HEK293 (cell line): ENCODE data around the gene CCT3.

Source experiments
- KLF1 ChIP-seq: fragments of 450-650 bp; formaldehyde crosslinking; IDR thresholded peaks from 2 replicates; pipeline ENCODE4 v1.5.1; 2016; ENCODE audit warnings: missing biosample characterization, missing genetic modification characterization
- ZBTB21 ChIP-seq: fragments of 450-650 bp; formaldehyde crosslinking; IDR thresholded peaks from 2 replicates; pipeline ENCODE4 v1.5.1; 2017; ENCODE audit warnings: missing biosample characterization, missing genetic modification characterization
- ZNF121 ChIP-seq: fragments of 450-650 bp; formaldehyde crosslinking; IDR thresholded peaks from 2 replicates; pipeline ENCODE4 v1.5.1; 2016; ENCODE audit warnings: missing biosample characterization, missing genetic modification characterization
- ZNF341 ChIP-seq: fragments of 450-650 bp; formaldehyde crosslinking; IDR thresholded peaks from 2 replicates; pipeline ENCODE4; 2016; ENCODE audit warnings: low read depth, missing biosample characterization, missing genetic modification characterization
- ZNF600 ChIP-seq: fragments of 450-650 bp; formaldehyde crosslinking; IDR thresholded peaks from 2 replicates; pipeline ENCODE4 v1.5.1; 2016; ENCODE audit warnings: missing biosample characterization, missing genetic modification characterization
- TF ChIP-seq, protein P1 (sequence below): fragments of 450-650 bp; formaldehyde crosslinking; IDR thresholded peaks from 2 replicates; pipeline ENCODE4 v1.5.1; 2016; ENCODE audit warnings: missing biosample characterization, missing genetic modification characterization

DNA sequence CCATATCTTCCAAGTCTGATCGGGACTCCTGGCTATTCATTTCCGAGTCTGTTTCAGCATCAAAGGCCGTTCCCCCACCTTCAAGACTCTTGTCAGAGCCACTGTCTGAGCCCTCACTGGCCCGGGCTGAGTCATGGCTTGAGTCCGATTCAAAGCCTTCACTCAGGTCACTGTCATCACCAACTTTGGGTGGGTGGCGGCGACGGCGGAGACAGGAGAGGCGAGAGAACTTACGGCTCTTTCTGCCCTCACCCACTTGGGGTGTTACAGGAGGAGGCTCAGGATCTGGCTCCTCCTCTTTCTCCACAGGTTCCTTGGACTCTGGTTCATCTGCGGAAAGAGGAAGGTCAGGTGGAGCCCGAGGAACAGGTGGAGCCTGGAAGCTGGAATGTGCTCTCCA, 72.0 kb downstream of the CCT3 start:
- no peak for TF ChIP-seq ZBTB21 (tag by site-specific recombination)
- TF ChIP-seq ZNF600 (tag by site-specific recombination): no peak
- TF ChIP-seq, protein P1, sequence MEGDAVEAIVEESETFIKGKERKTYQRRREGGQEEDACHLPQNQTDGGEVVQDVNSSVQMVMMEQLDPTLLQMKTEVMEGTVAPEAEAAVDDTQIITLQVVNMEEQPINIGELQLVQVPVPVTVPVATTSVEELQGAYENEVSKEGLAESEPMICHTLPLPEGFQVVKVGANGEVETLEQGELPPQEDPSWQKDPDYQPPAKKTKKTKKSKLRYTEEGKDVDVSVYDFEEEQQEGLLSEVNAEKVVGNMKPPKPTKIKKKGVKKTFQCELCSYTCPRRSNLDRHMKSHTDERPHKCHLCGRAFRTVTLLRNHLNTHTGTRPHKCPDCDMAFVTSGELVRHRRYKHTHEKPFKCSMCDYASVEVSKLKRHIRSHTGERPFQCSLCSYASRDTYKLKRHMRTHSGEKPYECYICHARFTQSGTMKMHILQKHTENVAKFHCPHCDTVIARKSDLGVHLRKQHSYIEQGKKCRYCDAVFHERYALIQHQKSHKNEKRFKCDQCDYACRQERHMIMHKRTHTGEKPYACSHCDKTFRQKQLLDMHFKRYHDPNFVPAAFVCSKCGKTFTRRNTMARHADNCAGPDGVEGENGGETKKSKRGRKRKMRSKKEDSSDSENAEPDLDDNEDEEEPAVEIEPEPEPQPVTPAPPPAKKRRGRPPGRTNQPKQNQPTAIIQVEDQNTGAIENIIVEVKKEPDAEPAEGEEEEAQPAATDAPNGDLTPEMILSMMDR: no peak
- no peak for TF ChIP-seq ZNF341 (tag by site-specific recombination)
- no peak for TF ChIP-seq ZNF121
- no peak for TF ChIP-seq KLF1 (tag by site-specific recombination)
